DND-41 (cell line): ENCODE measurements around the gene PRRT1B.

Experiments
- CTCF ChIP-seq: IDR thresholded peaks from 2 replicates; pipeline ENCODE4 v1.5.1; 2012; ENCODE audit warnings: borderline replicate concordance, low read length, moderate library complexity, mild to moderate bottlenecking; ENCODE audit not compliant: poor library complexity, severe bottlenecking; ENCODE audit errors: extremely low read depth
- EZH2 ChIP-seq: IDR thresholded peaks from 3 replicates; pipeline ENCODE4 v1.6.1; 2012; ENCODE audit warnings: borderline replicate concordance, low read depth, mild to moderate bottlenecking, moderate library complexity, low read length, inconsistent platforms; ENCODE audit not compliant: severe bottlenecking

- TF ChIP-seq CTCF (no peak), EZH2 (no peak)
Observed at GRCh38 chr9:131554843-131555351, 9.6 kb downstream of the PRRT1B start.
